ENCODE data around the gene PTPN6.

Gene PTPN6

GRCh38 chr12:6923003-6923732, 28.0 kb upstream of the PTPN6 start:
- no peak for DNase-seq

GRCh38 chr12:6923851-6924250, 27.3 kb upstream of the PTPN6 start:
- DNase-seq: no peak

GRCh38 chr12:6925239-6925539, 26.0 kb upstream of the PTPN6 start:
- no peak for DNase-seq

DNA sequence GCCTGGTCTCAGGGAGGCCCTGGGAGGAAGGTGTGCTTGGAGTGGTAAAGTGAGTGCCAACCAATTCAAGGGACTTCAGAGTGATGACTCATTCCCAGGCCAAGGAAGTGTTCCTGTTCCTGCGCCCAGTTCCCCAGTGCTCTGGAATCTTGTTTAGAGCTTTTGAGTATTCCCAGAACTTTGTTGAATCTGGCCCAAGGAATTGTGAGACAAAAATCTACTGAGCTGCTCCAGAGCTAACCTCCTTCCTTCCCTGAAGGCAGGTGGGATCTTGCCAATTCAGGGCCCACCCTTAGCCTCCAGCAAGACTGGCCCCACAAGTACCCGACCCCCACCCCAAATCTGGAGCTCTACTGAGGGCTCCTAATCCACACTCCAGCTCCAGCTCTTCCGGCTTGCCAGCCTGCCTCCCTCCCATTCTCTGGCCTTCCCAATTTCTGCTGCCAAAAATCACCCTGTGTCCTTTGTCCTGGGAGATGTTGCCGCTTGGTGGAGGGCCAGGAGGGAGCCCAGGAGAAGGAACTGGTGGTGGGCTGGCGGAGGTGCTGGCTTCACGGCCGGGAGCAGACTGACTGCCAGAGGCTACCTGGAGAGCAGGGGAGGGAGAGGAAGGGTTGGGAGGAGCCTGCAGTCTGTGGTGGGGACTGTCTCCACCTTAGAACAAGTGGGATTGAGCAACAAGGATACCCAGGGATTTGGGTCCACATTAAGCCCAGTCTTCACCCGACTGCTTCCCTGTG, 25.4 kb upstream of the PTPN6 start:
- DNase-seq: no peak

GRCh38 chr12:6927379-6928021, 23.7 kb upstream of the PTPN6 start, which contains the start of gene ATN1:
ATN1 (plus strand) TSS chr12:6927959; CDS start chr12:6934002, 6,043 bp downstream.
- peak; percentile 16 to 26 for DNase-seq

DNA sequence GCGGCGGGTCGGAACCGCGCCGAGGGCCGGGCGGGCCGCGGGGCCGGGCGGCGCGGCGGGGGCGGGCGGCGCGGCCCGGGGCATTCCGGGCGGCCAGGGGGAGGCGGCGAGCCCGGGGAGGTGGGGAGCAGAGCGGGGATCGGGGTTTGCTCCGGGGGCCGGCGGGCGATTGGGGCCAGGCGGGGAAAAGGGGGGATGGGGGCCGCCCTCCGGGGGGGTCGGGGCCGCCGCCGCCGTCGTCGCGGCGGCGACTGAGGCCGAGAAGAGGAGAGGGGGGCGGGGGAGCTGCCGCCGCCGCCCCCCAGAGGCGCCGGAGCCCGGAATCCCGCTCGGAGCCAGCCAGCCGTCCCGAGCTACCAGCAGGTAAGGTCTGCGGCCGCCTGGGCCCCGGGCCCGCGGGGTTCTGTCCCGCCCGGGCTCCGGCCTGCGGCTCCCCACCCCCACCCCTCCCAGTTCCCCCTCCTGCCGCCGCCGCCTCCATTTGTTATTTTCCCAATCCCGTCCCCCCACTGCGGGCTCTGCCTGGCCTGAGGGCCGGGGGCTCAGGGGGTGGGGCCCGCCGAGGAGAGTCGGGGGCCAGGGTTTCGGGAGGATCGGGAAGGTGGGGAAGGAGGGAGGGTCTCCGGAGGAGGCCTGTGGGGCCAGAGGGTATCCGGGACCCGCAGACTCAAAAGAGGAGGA, 23.0 kb upstream of the PTPN6 start:
- no peak for DNase-seq

- no peak for DNase-seq
Observed at GRCh38 chr12:6928703-6929407, 22.3 kb upstream of the PTPN6 start.

DNA sequence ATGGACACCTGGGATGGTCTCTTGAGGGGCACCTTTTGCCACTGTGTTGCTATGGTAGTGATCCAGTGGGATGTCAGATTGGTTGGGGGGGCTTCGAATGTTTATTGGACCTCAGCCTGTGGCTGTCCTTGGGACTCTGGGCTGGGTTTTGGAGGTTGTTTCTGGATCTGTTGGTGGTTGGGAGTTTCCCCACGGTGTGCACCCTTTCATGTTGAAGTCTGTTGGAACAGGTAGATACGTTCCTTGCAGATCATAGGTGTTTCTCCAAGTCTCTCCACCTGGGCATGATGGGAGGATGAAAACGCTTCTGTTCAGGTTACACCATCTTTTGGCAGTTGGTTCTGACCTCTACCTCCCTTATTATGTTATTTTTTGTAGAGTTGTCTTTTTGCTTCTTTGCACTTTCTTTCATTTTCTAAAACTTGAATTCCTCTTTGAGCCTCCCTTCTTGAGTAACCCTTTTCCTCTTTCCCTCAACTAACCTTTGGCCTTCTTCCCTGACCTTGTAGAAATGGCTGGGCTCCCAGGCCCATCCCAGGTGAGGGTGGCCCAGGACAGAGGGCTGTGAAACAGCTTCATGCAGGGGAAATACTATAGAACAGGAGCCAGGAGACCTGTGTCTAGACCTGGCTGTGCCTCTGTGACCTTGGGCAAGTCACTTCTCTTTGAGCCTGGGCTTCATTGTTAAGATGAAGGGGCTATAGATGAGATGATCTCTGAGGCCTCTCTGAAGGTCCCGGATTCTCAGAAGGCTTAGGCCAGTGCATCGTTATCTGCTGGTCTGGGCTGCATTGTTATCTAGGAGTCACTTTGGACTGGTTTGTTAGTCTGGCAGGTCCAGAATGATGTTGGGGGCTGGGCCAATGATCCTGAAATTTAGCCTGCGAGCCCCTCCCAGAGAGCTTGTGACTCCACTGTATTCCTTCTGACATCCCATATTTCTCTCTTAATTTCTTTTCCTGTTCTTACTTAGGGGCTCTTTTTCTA, 21.4 kb upstream of the PTPN6 start:
- no peak for DNase-seq

GRCh38 chr12:6932766-6933165, 18.4 kb upstream of the PTPN6 start:
- no peak for DNase-seq

DNA sequence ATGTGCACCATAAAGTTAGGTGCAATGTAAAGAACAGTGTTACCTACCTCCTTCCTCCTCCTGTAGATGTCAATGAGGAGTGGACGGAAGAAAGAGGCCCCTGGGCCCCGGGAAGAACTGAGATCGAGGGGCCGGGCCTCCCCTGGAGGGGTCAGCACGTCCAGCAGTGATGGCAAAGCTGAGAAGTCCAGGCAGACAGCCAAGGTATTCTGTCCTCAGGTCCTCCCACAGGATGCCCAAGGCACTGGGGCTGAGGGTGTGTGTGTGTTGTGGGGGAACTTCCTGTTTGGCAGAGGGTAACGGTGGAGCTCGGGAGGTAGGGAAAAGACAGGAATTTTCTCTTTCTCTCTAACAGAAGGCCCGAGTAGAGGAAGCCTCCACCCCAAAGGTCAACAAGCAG, 17.0 kb upstream of the PTPN6 start:
- no peak for DNase-seq

- no peak for DNase-seq
Observed at GRCh38 chr12:6935371-6936193, 15.6 kb upstream of the PTPN6 start.

DNA sequence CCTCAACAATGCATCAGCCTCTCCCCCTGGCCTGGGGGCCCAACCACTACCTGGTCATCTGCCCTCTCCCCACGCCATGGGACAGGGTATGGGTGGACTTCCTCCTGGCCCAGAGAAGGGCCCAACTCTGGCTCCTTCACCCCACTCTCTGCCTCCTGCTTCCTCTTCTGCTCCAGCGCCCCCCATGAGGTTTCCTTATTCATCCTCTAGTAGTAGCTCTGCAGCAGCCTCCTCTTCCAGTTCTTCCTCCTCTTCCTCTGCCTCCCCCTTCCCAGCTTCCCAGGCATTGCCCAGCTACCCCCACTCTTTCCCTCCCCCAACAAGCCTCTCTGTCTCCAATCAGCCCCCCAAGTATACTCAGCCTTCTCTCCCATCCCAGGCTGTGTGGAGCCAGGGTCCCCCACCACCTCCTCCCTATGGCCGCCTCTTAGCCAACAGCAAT, 14.9 kb upstream of the PTPN6 start:
- no peak for DNase-seq

GRCh38 chr12:6936636-6937480, 14.3 kb upstream of the PTPN6 start:
- no peak for DNase-seq

GRCh38 chr12:6937481-6938352, 13.4 kb upstream of the PTPN6 start:
- peak; percentile 89 to 91 for DNase-seq

DNA sequence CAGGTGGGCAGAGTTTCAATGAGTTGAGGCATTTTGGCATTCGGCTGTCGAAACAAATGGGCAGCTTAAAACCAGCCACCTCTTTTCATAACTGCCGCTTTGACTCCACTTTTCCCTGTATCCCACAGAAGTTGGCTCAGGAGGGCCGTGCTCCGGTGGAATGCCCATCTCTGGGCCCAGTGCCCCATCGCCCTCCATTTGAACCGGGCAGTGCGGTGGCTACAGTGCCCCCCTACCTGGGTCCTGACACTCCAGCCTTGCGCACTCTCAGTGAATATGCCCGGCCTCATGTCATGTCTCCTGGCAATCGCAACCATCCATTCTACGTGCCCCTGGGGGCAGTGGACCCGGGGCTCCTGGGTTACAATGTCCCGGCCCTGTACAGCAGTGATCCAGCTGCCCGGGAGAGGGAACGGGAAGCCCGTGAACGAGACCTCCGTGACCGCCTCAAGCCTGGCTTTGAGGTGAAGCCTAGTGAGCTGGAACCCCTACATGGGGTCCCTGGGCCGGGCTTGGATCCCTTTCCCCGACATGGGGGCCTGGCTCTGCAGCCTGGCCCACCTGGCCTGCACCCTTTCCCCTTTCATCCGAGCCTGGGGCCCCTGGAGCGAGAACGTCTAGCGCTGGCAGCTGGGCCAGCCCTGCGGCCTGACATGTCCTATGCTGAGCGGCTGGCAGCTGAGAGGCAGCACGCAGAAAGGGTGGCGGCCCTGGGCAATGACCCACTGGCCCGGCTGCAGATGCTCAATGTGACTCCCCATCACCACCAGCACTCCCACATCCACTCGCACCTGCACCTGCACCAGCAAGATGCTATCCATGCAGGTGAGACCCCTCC, 12.6 kb upstream of the PTPN6 start:
- DNase-seq: no peak

DNA sequence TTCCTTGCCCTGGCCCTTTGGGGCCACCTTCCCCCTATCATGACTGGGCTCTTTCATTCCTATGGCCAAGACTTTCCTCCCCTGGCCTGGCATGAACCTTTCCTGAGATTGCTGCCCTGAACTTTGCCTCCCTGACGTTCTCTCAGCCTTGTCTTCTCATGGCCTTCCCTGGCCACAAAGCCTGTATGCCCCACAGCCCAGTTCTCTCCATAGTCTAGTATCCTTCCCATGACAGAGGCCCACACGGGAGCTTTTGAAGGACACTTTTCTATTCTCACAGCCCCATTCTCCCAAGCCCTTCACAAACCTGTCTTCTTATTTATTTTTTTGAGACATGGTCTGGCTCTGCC, 12.0 kb upstream of the PTPN6 start:
- no peak for DNase-seq

GRCh38 chr12:6941267-6941666, 9.9 kb upstream of the PTPN6 start:
- DNase-seq: no peak

DNA sequence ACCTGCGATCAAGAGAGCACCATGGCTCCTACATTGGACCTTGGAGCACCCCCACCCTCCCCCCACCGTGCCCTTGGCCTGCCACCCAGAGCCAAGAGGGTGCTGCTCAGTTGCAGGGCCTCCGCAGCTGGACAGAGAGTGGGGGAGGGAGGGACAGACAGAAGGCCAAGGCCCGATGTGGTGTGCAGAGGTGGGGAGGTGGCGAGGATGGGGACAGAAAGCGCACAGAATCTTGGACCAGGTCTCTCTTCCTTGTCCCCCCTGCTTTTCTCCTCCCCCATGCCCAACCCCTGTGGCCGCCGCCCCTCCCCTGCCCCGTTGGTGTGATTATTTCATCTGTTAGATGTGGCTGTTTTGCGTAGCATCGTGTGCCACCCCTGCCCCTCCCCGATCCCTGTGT, 9.4 kb upstream of the PTPN6 start:
- no peak for DNase-seq
